ENCODE results near the gene PTPRA. TPM values are rescaled to one million over a fixed set of nuclear protein-coding genes. Genes with fewer than 3 reads are reported as not detected.

PTPRA gene
- total and polyA plus RNA-seq, 2 of the 8 experiments (the other 6 are each of a cell fraction or from before 2014, with no cell fraction given) = 47.7 to 51.3 TPM

- TF ChIP-seq, protein P1, sequence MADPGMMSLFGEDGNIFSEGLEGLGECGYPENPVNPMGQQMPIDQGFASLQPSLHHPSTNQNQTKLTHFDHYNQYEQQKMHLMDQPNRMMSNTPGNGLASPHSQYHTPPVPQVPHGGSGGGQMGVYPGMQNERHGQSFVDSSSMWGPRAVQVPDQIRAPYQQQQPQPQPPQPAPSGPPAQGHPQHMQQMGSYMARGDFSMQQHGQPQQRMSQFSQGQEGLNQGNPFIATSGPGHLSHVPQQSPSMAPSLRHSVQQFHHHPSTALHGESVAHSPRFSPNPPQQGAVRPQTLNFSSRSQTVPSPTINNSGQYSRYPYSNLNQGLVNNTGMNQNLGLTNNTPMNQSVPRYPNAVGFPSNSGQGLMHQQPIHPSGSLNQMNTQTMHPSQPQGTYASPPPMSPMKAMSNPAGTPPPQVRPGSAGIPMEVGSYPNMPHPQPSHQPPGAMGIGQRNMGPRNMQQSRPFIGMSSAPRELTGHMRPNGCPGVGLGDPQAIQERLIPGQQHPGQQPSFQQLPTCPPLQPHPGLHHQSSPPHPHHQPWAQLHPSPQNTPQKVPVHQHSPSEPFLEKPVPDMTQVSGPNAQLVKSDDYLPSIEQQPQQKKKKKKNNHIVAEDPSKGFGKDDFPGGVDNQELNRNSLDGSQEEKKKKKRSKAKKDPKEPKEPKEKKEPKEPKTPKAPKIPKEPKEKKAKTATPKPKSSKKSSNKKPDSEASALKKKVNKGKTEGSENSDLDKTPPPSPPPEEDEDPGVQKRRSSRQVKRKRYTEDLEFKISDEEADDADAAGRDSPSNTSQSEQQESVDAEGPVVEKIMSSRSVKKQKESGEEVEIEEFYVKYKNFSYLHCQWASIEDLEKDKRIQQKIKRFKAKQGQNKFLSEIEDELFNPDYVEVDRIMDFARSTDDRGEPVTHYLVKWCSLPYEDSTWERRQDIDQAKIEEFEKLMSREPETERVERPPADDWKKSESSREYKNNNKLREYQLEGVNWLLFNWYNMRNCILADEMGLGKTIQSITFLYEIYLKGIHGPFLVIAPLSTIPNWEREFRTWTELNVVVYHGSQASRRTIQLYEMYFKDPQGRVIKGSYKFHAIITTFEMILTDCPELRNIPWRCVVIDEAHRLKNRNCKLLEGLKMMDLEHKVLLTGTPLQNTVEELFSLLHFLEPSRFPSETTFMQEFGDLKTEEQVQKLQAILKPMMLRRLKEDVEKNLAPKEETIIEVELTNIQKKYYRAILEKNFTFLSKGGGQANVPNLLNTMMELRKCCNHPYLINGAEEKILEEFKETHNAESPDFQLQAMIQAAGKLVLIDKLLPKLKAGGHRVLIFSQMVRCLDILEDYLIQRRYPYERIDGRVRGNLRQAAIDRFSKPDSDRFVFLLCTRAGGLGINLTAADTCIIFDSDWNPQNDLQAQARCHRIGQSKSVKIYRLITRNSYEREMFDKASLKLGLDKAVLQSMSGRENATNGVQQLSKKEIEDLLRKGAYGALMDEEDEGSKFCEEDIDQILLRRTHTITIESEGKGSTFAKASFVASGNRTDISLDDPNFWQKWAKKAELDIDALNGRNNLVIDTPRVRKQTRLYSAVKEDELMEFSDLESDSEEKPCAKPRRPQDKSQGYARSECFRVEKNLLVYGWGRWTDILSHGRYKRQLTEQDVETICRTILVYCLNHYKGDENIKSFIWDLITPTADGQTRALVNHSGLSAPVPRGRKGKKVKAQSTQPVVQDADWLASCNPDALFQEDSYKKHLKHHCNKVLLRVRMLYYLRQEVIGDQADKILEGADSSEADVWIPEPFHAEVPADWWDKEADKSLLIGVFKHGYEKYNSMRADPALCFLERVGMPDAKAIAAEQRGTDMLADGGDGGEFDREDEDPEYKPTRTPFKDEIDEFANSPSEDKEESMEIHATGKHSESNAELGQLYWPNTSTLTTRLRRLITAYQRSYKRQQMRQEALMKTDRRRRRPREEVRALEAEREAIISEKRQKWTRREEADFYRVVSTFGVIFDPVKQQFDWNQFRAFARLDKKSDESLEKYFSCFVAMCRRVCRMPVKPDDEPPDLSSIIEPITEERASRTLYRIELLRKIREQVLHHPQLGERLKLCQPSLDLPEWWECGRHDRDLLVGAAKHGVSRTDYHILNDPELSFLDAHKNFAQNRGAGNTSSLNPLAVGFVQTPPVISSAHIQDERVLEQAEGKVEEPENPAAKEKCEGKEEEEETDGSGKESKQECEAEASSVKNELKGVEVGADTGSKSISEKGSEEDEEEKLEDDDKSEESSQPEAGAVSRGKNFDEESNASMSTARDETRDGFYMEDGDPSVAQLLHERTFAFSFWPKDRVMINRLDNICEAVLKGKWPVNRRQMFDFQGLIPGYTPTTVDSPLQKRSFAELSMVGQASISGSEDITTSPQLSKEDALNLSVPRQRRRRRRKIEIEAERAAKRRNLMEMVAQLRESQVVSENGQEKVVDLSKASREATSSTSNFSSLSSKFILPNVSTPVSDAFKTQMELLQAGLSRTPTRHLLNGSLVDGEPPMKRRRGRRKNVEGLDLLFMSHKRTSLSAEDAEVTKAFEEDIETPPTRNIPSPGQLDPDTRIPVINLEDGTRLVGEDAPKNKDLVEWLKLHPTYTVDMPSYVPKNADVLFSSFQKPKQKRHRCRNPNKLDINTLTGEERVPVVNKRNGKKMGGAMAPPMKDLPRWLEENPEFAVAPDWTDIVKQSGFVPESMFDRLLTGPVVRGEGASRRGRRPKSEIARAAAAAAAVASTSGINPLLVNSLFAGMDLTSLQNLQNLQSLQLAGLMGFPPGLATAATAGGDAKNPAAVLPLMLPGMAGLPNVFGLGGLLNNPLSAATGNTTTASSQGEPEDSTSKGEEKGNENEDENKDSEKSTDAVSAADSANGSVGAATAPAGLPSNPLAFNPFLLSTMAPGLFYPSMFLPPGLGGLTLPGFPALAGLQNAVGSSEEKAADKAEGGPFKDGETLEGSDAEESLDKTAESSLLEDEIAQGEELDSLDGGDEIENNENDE (IDR thresholded peaks at IDR 0.05; ENCODE audit: insufficient replicate concordance, low read length) = no peak
- TF ChIP-seq TBP (IDR thresholded peaks at IDR 0.05; ENCODE audit: low read depth, low read length) (peak; percentile 64; the same call in 1 of the 2 replicates), GTF2F1 (IDR thresholded peaks at IDR 0.05; ENCODE audit: borderline replicate concordance, low read depth, low read length) (0 out of 2 replicates have a peak, but pooled peaks have one; percentile 6), KDM1A (IDR thresholded peaks at IDR 0.05; ENCODE audit: borderline replicate concordance, low read length) (peak; percentile 96), BACH1 (IDR thresholded peaks at IDR 0.05; ENCODE audit: low read length) (peak; percentile 72), SP4 (IDR thresholded peaks at IDR 0.05; ENCODE audit: low read length) (no peak), POLR2AphosphoS5 (IDR thresholded peaks at IDR 0.05; ENCODE audit: low read depth, low read length) (peak; percentile 68), BCL11A (IDR thresholded peaks at IDR 0.05; ENCODE audit: low read depth in 2 of 2, low read length in 2 of 2) (no peak), SIRT6 (IDR thresholded peaks at IDR 0.05; ENCODE audit: low read length) (no peak)
- TF ChIP-seq, protein P2, sequence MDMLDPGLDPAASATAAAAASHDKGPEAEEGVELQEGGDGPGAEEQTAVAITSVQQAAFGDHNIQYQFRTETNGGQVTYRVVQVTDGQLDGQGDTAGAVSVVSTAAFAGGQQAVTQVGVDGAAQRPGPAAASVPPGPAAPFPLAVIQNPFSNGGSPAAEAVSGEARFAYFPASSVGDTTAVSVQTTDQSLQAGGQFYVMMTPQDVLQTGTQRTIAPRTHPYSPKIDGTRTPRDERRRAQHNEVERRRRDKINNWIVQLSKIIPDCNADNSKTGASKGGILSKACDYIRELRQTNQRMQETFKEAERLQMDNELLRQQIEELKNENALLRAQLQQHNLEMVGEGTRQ (IDR thresholded peaks at IDR 0.05; ENCODE audit: low read length) = no peak
Measured at GRCh38 chr20:2873010-2873746, at the start of gene PTPRA (continued).
